Spleen (tissue), 7 donors: ENCODE measurements around the gene RHOBTB1.

Experiments
- CTCF ChIP-seq, 11 experiments: fragments of 200-600 bp in 7 of 11; fragments of 450-650 bp in 4 of 11; sonication (generic) in 4 of 11; IDR thresholded peaks in 8 of 11; conservative IDR thresholded peaks in 3 of 11; 1 replicate in 7 of 11; 2 replicates in 4 of 11; pipeline versions ENCODE4 v1.4.0 to v1.8.0; 2016 to 2021; ENCODE audit warnings: antibody characterized with exemption in 11 of 11, inconsistent platforms in 4 of 11, mild to moderate bottlenecking in 1 of 11
- POLR2A ChIP-seq, 3 donors: fragments of 450-650 bp; IDR thresholded peaks; one replicate each; pipeline ENCODE4 v1.5.1; 2017; ENCODE audit warnings: antibody characterized with exemption in 3 of 3, mild to moderate bottlenecking in 1 of 3
- POLR2AphosphoS5 ChIP-seq, 3 donors: sonication (generic); formaldehyde crosslinking; IDR thresholded peaks; one replicate each; pipeline ENCODE4 v1.5.1; 2017; ENCODE audit warnings: antibody characterized with exemption in 3 of 3
- donor health status: DM: no; HTN: no; CAD: no; lungs with moderate emphysema.
- donor health status: DM: no; HTN: no; CAD: no.
- donor health status: DM: no; HTN: no; CAD: no.

- TF ChIP-seq CTCF (IDR thresholded peaks at IDR 0.05 in 8 of 11, conservative IDR thresholded peaks at IDR 0.05 in 3 of 11) = peak in 1 of 11 experiments; percentile 13
- no peak for TF ChIP-seq POLR2AphosphoS5 (IDR thresholded peaks at IDR 0.05)
- TF ChIP-seq POLR2A (IDR thresholded peaks at IDR 0.05) = no peak
These were observed 123.8 kb downstream of the RHOBTB1 start for GRCh38 chr10:60820093-60820754.
